ENCODE measurements around the gene LMBR1L. TPM values are rescaled to one million over a fixed set of nuclear protein-coding genes. Genes with fewer than 3 reads are reported as not detected.
A peak's percentile ranks its signal among the peaks of the same experiment; 100 is the strongest.

LMBR1L gene
- total and polyA plus RNA-seq, 2 of the 13 experiments (the other 11 are each of a cell fraction or from before 2014, with no cell fraction given): 12.2 to 65.9 TPM

DNA sequence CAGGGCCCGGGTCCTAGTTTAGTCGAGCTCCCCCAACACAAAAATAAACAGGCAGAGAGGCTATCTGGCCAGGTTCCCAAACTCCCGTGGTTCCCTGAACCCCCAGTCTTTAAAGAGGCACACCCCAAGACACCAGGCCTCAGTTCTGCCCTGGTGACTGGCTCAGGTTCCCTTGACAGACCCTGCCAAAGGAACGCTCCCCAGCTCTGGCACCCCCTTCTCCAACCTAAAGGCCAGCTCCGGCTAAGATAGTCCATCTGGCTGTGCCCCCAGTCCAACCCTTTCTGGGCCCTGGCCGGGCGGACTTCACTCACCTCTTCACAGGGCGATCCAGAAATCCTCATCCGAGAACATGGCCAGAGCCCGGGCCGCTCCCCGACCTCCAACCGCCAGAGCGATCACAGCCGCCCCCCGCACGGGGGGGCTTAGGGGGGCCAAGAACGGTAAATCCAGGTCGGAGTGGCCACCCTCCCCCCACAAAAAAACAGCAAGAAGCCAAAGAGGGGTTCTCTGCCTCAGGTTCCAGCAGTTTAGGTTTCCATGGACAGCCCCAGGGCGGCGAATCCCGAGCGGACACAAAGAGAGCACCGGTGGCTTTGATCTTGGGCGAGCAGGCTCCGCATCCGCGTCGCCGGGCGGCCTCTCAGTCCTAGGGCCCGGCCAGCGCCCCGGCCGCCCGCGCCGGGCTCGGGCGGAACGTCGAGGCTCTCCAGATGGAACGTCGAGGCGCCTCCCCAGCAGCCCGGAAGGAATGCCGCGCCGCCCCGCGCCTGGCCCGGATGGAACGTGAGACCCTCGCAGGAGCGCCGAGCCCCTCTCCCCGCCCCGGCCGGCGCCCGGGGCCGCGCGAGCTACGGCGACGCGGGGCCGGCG lies 51.1 kb downstream of the LMBR1L start (continued):
- TF ChIP-seq, protein P1, sequence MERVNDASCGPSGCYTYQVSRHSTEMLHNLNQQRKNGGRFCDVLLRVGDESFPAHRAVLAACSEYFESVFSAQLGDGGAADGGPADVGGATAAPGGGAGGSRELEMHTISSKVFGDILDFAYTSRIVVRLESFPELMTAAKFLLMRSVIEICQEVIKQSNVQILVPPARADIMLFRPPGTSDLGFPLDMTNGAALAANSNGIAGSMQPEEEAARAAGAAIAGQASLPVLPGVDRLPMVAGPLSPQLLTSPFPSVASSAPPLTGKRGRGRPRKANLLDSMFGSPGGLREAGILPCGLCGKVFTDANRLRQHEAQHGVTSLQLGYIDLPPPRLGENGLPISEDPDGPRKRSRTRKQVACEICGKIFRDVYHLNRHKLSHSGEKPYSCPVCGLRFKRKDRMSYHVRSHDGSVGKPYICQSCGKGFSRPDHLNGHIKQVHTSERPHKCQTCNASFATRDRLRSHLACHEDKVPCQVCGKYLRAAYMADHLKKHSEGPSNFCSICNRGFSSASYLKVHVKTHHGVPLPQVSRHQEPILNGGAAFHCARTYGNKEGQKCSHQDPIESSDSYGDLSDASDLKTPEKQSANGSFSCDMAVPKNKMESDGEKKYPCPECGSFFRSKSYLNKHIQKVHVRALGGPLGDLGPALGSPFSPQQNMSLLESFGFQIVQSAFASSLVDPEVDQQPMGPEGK (CRISPR knock-in tag; IDR thresholded peaks at IDR 0.05): peak; percentile 76
- TF ChIP-seq, protein P2, sequence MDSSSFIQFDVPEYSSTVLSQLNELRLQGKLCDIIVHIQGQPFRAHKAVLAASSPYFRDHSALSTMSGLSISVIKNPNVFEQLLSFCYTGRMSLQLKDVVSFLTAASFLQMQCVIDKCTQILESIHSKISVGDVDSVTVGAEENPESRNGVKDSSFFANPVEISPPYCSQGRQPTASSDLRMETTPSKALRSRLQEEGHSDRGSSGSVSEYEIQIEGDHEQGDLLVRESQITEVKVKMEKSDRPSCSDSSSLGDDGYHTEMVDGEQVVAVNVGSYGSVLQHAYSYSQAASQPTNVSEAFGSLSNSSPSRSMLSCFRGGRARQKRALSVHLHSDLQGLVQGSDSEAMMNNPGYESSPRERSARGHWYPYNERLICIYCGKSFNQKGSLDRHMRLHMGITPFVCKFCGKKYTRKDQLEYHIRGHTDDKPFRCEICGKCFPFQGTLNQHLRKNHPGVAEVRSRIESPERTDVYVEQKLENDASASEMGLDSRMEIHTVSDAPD (CRISPR knock-in tag; IDR thresholded peaks at IDR 0.05): no peak
- TF ChIP-seq FOXM1 (CRISPR knock-in tag; IDR thresholded peaks at IDR 0.05) (no peak), CCAR2 (optimal IDR thresholded peaks at IDR 0.05; ENCODE audit: low read depth, low read length) (no peak), KDM3A (CRISPR knock-in tag; IDR thresholded peaks at IDR 0.05; ENCODE audit: low read depth) (no peak), SNAPC4 (CRISPR knock-in tag; IDR thresholded peaks at IDR 0.05) (0 out of 2 replicates have a peak, but pooled peaks have one; percentile 28), THAP9 (CRISPR knock-in tag; IDR thresholded peaks at IDR 0.05; ENCODE audit: borderline replicate concordance) (no peak), ZNF232 (CRISPR knock-in tag; IDR thresholded peaks at IDR 0.05; ENCODE audit: borderline replicate concordance) (no peak), MED13 (CRISPR knock-in tag; IDR thresholded peaks at IDR 0.05) (peak; percentile 72; the same call in 1 of the 2 replicates), ZNF672 (CRISPR knock-in tag; IDR thresholded peaks at IDR 0.05) (no peak), SALL2 (CRISPR knock-in tag; IDR thresholded peaks at IDR 0.05) (0 out of 2 replicates have a peak, but pooled peaks have one; percentile 32), WIZ (CRISPR knock-in tag; IDR thresholded peaks at IDR 0.05) (no peak)
- TF ChIP-seq, protein P3, sequence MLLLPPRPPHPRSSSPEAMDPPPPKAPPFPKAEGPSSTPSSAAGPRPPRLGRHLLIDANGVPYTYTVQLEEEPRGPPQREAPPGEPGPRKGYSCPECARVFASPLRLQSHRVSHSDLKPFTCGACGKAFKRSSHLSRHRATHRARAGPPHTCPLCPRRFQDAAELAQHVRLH (CRISPR knock-in tag; IDR thresholded peaks at IDR 0.05; ENCODE audit: borderline replicate concordance, low read depth): no peak
- TF ChIP-seq, protein P4, sequence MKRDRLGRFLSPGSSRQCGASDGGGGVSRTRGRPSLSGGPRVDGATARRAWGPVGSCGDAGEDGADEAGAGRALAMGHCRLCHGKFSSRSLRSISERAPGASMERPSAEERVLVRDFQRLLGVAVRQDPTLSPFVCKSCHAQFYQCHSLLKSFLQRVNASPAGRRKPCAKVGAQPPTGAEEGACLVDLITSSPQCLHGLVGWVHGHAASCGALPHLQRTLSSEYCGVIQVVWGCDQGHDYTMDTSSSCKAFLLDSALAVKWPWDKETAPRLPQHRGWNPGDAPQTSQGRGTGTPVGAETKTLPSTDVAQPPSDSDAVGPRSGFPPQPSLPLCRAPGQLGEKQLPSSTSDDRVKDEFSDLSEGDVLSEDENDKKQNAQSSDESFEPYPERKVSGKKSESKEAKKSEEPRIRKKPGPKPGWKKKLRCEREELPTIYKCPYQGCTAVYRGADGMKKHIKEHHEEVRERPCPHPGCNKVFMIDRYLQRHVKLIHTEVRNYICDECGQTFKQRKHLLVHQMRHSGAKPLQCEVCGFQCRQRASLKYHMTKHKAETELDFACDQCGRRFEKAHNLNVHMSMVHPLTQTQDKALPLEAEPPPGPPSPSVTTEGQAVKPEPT (CRISPR knock-in tag; IDR thresholded peaks at IDR 0.05; ENCODE audit: low read depth): no peak
